IMR-90 (cell line): Measurements from ENCODE around the gene USP47. TPM values are rescaled to one million over a fixed set of nuclear protein-coding genes. Genes with fewer than 3 reads are reported as not detected.

Experiments
- ATAC-seq: fragments of 200-7000 bp; cut with Tn5 transposase; 2 replicates; pipeline ENCODE4 v1.9.1; 2020; ENCODE audit warnings: low read depth, mild to moderate bottlenecking, moderate library complexity
- BruUV-seq: library from RNA; stranded (reverse); fragments of 400-500 nt; replicated peaks from 2 replicates; lab custom pipeline; 2021; lab: Mats Ljungman, UMichigan
- CTCF ChIA-PET: fragments of 300-600 bp; formaldehyde crosslinking; extraction: SDS; loops from one replicate; lab custom pipeline; 2021; ENCODE audit warnings: antibody characterized with exemption; lab: Yijun Ruan, JAX
- POLR2A ChIA-PET: fragments of 300-600 bp; sonication (Branson Sonifier 250); formaldehyde crosslinking; loops from one replicate; lab custom pipeline; 2022; ENCODE audit warnings: antibody characterized with exemption; ENCODE audit not compliant: unreplicated experiment; lab: Charles Lee
- DNase-seq: peaks from one replicate; pipeline ENCODE4 v3.0.0; 2013
- H2AFZ ChIP-seq: replicated peaks from 2 replicates; pipeline ENCODE3; 2013; ENCODE audit warnings: low read length, mild to moderate bottlenecking; ENCODE audit not compliant: poor library complexity
- H2AK5ac ChIP-seq: 2 replicates; pipeline ENCODE4 v1.6.1; 2013; ENCODE audit warnings: low read depth, low read length, inconsistent platforms
- H2AK9ac ChIP-seq: replicated peaks from 2 replicates; pipeline ENCODE3; 2013; ENCODE audit warnings: mild to moderate bottlenecking, low read depth, low read length, moderate library complexity; ENCODE audit not compliant: poor library complexity
- H2BK120ac ChIP-seq: 2 replicates; pipeline ENCODE4 v1.6.1; 2013; ENCODE audit warnings: low read depth, low read length, inconsistent platforms
- H2BK15ac ChIP-seq: 3 replicates; pipeline ENCODE4 v1.6.1; 2013; ENCODE audit warnings: low read depth, low read length, inconsistent platforms
- H2BK20ac ChIP-seq: 2 replicates; pipeline ENCODE4 v1.6.1; 2013; ENCODE audit warnings: low read depth, mild to moderate bottlenecking, inconsistent platforms, low read length, moderate library complexity
- H2BK5ac ChIP-seq: 2 replicates; pipeline ENCODE4 v1.6.1; 2013; ENCODE audit warnings: mild to moderate bottlenecking, low read depth, low read length, inconsistent platforms; ENCODE audit not compliant: poor library complexity, severe bottlenecking
- H3K14ac ChIP-seq: replicated peaks from 2 replicates; pipeline ENCODE4 v1.6.1; 2013; ENCODE audit warnings: low read depth, low read length, inconsistent platforms
- H3K18ac ChIP-seq: 2 replicates; pipeline ENCODE4 v1.6.1; 2013; ENCODE audit warnings: low read depth, low read length, control low read depth
- H3K23ac ChIP-seq: 2 replicates; pipeline ENCODE4 v1.6.1; 2013; ENCODE audit warnings: low read depth, low read length, inconsistent platforms
- H3K27ac ChIP-seq: 2 replicates; pipeline ENCODE4 v1.5.1; 2013; ENCODE audit warnings: mild to moderate bottlenecking, control low read depth, low read length; ENCODE audit not compliant: insufficient read depth
- H3K27me3 ChIP-seq: 2 replicates; pipeline ENCODE4 v1.6.1; 2013; ENCODE audit warnings: low read length; ENCODE audit not compliant: control insufficient read depth, insufficient read depth
- H3K36me3 ChIP-seq: 2 replicates; pipeline ENCODE4 v1.6.1; 2013; ENCODE audit warnings: low read length, mixed read lengths; ENCODE audit not compliant: control insufficient read depth, insufficient read depth
- H3K4ac ChIP-seq: 2 replicates; pipeline ENCODE4 v1.6.1; 2013; ENCODE audit warnings: low read depth, low read length, inconsistent platforms
- H3K4me1 ChIP-seq: 2 replicates; pipeline ENCODE4 v1.6.1; 2013; ENCODE audit warnings: low read length, mixed read lengths; ENCODE audit not compliant: control insufficient read depth, insufficient read depth
- H3K4me2 ChIP-seq: 2 replicates; pipeline ENCODE4 v1.6.1; 2013; ENCODE audit warnings: low read depth, mild to moderate bottlenecking, control low read depth, low read length, moderate library complexity
- H3K4me3 ChIP-seq: 2 replicates; pipeline ENCODE4 v1.5.1; 2013; ENCODE audit warnings: low read depth, mild to moderate bottlenecking, control low read depth, low read length, moderate library complexity; ENCODE audit not compliant: insufficient read depth
- H3K56ac ChIP-seq: 2 replicates; pipeline ENCODE4 v1.6.1; 2013; ENCODE audit warnings: low read length, inconsistent platforms; ENCODE audit not compliant: insufficient read depth; ENCODE audit errors: extremely low read depth
- H3K79me1 ChIP-seq, 2 experiments: 2 replicates each; pipeline ENCODE4 v1.6.1; 2013; ENCODE audit warnings: low read length in 2 of 2, inconsistent platforms in 1 of 2, low read depth in 1 of 2
- H3K9ac ChIP-seq: 2 replicates; pipeline ENCODE4 v1.6.1; 2013; ENCODE audit warnings: low read depth, low read length, control low read depth
- H3K9me1 ChIP-seq: 2 replicates; pipeline ENCODE4 v1.6.1; 2013; ENCODE audit warnings: low read length, inconsistent platforms; ENCODE audit not compliant: insufficient read depth
- H3K9me3 ChIP-seq: 2 replicates; pipeline ENCODE4 v1.6.1; 2013; ENCODE audit warnings: low read length; ENCODE audit not compliant: control insufficient read depth, insufficient read depth
- H4K20me1 ChIP-seq: 2 replicates; pipeline ENCODE4 v1.6.1; 2013; ENCODE audit warnings: low read length, inconsistent platforms; ENCODE audit not compliant: insufficient read depth
- H4K5ac ChIP-seq: 2 replicates; pipeline ENCODE4 v1.6.1; 2013; ENCODE audit warnings: mild to moderate bottlenecking, low read depth, low read length, control low read depth
- H4K8ac ChIP-seq, 2 experiments: 2 replicates each; pipeline ENCODE4 v1.6.1; 2013; ENCODE audit warnings: low read depth in 2 of 2, low read length in 2 of 2, control low read depth in 1 of 2, inconsistent platforms in 1 of 2
- H4K91ac ChIP-seq: 2 replicates; pipeline ENCODE4 v1.6.1; 2013; ENCODE audit warnings: low read depth, low read length, inconsistent platforms; ENCODE audit not compliant: insufficient read depth
- MAZ ChIP-seq: IDR thresholded peaks from 2 replicates; pipeline ENCODE4 v1.6.1; 2012; ENCODE audit warnings: low read depth, mild to moderate bottlenecking, low read length, improper control_type of control experiment, moderate library complexity, borderline replicate concordance
- POLR2A ChIP-seq: IDR thresholded peaks from 2 replicates; pipeline ENCODE4 v1.6.1; 2012; ENCODE audit warnings: mild to moderate bottlenecking, low read depth, low read length
- RAD21 ChIP-seq: IDR thresholded peaks from 2 replicates; pipeline ENCODE4 v1.6.1; 2012; ENCODE audit warnings: low read length, improper control_type of control experiment
- WGBS, 2 experiments: methylation state at CpG; one replicate each; pipeline versions ENCODE4 v1.1.5 to v1.1.7; 2013; ENCODE audit warnings: missing lambda C conversion rate in 2 of 2; ENCODE audit not compliant: insufficient read length in 1 of 2; ENCODE audit errors: extremely low coverage in 2 of 2; 5-methylcytosine and 5-hydroxymethylcytosine counted together
- dilution Hi-C: fragments of 300-500 bp; cut with HindIII; formaldehyde crosslinking; loops from one replicate; pipeline ENCODE4 v1.14.3; 2018; ENCODE audit warnings: low sequenced_read_pairs; ENCODE audit not compliant: unreplicated experiment
- in situ Hi-C: fragments of 300-500 bp; cut with MboI; formaldehyde crosslinking; loops from 3 replicates; pipeline ENCODE4 v1.14.3; 2019; ENCODE audit warnings: low sequenced_read_pairs, inconsistent platforms, mixed read lengths
- intact Hi-C: fragments of 100-400 bp; cut with micrococcal nuclease; formaldehyde crosslinking; loops from 2 replicates; pipeline ENCODE4 v1.10.0; 2022
- polyA plus RNA-seq, 3 experiments: library from polyadenylated mRNA; depleted of rRNA; stranded (reverse); fragments of >200 nt; gene quantifications; 2 replicates each; pipeline ENCODE4 v1.2.3, GENCODE V29; 2012; ENCODE audit warnings: low replicate concordance in 1 of 3
- total RNA-seq: library from RNA; depleted of rRNA; stranded (reverse); fragments of >200 nt; gene quantifications from 2 replicates; pipeline ENCODE4 v1.2.3, GENCODE V29; 2012

Gene USP47
- total and polyA plus RNA-seq, 2 of the 4 experiments (the other 2 are of a cell fraction): 15.0 to 110 TPM

DNA sequence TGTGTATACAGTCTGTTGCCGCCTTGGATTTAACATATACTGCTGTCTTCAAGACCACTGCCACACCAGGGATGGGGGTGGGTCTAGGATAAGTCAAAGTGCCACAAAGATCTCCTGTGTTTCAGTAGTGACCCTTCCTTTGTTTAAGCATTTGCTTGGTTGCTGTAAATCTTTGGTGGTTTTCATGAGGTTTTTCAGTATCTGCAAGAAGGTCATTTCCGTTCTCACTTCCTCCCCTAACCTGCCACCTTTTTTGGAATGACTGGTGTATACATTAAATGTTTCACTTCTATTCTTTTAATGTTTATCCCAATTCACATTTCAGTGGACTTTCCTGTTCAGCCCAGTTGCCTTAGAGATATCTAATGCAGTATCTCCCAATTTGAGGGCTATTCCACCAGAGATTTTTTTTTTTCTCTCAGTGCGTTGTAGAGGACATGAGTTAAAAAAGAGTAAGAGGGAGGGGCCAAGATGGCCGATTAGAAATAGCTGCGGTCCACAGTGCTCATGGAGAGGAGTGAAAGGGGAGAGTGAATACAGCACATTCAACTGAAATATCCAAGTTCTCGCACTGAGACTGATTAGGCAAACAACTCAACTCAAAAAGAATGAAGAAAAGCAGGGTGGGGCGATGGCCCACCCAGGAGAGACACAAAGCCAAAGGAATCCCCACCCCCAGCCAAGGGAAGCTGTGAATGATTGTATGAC, 43.2 kb downstream of the USP47 start:
- no peak overlapping the region for H3K18ac ChIP-seq
- in situ Hi-C loops: no loop called here
- no peak overlapping the region for H3K14ac ChIP-seq
- no TSS peak for BruUV-seq
- ChIA-PET CTCF (no interaction called here), POLR2A (no interaction called here)
- no peak overlapping the region for H3K9ac ChIP-seq
- H3K9me3 ChIP-seq: no peaks in the 10 kb centered on the region
- H2BK20ac ChIP-seq: no peak overlapping the region
- H2BK15ac ChIP-seq: no peak overlapping the region
- H4K20me1 ChIP-seq: peaks cover 11% of the 10 kb centered on the region; the same call in 1 of the 2 replicates
- intact Hi-C loops: no loop called here
- H4K5ac ChIP-seq: no peak overlapping the region
- no peak overlapping the region for H2BK5ac ChIP-seq
- H3K4me3 ChIP-seq: no peak overlapping the region
- H3K4ac ChIP-seq: no peak overlapping the region
- H4K8ac ChIP-seq: no peak overlapping the region
- peaks cover 17 to 47% of the 10 kb centered on the region in 2 experiments for H3K79me1 ChIP-seq
- no peak overlapping the region for H2AFZ ChIP-seq
- H3K9me1 ChIP-seq: peaks cover 6% of the 10 kb centered on the region
- no CpG with 5 or more reads among the region's 7 CpGs for WGBS, 2 experiments
- no peaks in the 10 kb centered on the region for H3K27me3 ChIP-seq
- no peak overlapping the region for H3K27ac ChIP-seq
- dilution Hi-C loops: no loop called here
- H3K56ac ChIP-seq: no peak overlapping the region
- H4K91ac ChIP-seq: no peak overlapping the region
- H2AK9ac ChIP-seq: no peak overlapping the region
- H3K23ac ChIP-seq: no peak overlapping the region
- no peak overlapping the region for H2AK5ac ChIP-seq
- DNase-seq (no peak), ATAC-seq (no peak)
- H3K36me3 ChIP-seq: peaks cover 15% of the 10 kb centered on the region
- TF ChIP-seq POLR2A (no peak), MAZ (no peak), RAD21 (no peak)
- H3K4me1 ChIP-seq: no peaks in the 10 kb centered on the region
- H3K4me2 ChIP-seq: no peak overlapping the region
- H2BK120ac ChIP-seq: no peak overlapping the region
